Pericardium fibroblast (primary cell): ENCODE data around the gene AKNA. TPM values are rescaled to one million over a fixed set of nuclear protein-coding genes. Genes with fewer than 3 reads are reported as not detected.

Experiments
- total RNA-seq: library from RNA; depleted of rRNA; stranded (reverse); fragments of >200 nt; gene quantifications from 2 replicates; pipeline ENCODE4 v1.2.3, GENCODE V29; 2015

Gene AKNA, protein sequence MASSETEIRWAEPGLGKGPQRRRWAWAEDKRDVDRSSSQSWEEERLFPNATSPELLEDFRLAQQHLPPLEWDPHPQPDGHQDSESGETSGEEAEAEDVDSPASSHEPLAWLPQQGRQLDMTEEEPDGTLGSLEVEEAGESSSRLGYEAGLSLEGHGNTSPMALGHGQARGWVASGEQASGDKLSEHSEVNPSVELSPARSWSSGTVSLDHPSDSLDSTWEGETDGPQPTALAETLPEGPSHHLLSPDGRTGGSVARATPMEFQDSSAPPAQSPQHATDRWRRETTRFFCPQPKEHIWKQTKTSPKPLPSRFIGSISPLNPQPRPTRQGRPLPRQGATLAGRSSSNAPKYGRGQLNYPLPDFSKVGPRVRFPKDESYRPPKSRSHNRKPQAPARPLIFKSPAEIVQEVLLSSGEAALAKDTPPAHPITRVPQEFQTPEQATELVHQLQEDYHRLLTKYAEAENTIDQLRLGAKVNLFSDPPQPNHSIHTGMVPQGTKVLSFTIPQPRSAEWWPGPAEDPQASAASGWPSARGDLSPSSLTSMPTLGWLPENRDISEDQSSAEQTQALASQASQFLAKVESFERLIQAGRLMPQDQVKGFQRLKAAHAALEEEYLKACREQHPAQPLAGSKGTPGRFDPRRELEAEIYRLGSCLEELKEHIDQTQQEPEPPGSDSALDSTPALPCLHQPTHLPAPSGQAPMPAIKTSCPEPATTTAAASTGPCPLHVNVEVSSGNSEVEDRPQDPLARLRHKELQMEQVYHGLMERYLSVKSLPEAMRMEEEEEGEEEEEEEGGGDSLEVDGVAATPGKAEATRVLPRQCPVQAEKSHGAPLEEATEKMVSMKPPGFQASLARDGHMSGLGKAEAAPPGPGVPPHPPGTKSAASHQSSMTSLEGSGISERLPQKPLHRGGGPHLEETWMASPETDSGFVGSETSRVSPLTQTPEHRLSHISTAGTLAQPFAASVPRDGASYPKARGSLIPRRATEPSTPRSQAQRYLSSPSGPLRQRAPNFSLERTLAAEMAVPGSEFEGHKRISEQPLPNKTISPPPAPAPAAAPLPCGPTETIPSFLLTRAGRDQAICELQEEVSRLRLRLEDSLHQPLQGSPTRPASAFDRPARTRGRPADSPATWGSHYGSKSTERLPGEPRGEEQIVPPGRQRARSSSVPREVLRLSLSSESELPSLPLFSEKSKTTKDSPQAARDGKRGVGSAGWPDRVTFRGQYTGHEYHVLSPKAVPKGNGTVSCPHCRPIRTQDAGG (N-terminal part only)
- 9.6 and 22.2 TPM in 2 replicates for total RNA-seq

DNA sequence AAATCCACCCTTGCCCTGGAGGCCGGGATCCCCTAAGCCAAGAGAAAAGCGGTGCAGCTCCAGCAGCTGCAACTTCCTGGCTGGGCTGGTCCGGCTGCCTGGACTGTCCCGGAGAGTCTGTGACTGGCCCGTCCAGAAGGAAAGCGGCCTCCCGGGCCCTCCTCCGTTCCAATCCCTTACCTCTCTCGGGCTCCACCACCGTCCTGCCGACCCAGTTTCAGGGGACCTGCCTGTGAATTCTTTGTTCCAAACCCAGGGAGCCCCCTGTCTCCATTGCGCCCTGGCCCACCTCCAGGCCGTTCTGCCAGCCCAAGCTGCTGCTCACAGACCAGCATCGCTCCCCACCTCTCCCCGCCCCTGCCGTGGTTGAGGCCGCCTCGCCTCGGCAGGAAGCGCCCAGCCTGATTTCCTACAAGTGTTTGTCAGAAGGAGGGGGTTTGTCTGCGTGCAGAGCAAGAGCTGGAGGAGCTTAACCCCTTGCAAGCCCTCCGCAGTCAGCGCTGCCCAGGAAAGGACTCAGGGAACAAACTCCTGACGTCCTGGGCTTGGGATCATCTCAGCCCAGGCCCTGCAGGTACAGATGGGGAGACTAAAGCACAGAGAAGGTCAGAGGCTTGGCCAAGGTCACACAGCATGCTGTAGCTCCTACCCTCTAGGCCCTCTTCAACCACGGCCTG lies at the start of gene AKNA:
TSS of gene AKNA (minus strand) at position 303 of the 677 bp plus-strand sequence. CDS start 6,649 bp downstream, outside the sequence.

DNA sequence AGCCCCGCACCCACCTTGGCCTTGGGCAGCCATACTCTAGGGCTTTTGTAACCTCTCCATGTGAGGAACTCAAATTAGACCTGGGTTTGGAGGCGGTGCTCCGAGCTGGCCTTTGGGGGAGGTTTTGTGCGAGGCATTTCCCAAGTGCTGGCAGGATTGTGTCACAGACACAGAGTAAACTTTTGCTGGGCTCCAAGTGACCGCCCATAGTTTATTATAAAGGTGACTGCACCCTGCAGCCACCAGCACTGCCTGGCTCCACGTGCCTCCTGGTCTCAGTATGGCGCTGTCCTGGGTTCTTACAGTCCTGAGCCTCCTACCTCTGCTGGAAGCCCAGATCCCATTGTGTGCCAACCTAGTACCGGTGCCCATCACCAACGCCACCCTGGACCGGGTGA lies 58.2 kb downstream of the AKNA start, which contains the start of gene ORM2:
TSS of gene ORM2 (plus strand) at position 245 of the 398 bp plus-strand sequence. CDS start at position 281, 36 bp downstream.

DNA sequence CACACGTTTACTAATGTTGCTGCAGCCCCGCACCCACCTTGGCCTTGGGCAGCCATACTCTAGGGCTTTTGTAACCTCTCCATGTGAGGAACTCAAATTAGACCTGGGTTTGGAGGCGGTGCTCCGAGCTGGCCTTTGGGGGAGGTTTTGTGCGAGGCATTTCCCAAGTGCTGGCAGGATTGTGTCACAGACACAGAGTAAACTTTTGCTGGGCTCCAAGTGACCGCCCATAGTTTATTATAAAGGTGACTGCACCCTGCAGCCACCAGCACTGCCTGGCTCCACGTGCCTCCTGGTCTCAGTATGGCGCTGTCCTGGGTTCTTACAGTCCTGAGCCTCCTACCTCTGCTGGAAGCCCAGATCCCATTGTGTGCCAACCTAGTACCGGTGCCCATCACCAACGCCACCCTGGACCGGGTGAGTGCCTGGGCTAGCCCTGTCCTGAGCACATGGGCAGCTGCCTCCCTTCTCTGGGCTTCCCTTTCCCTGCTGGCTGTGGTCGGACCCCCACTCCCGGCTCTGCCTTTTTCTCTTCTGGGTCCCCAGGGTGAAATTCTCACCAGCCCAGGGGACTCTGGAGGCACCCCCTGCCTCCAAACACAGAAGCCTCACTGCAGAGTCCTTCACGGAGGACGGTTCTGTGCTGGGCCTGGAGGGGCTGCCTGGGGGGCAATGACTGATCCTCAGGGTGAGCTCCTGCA lies 64.8 kb downstream of the AKNA start, which contains the start of gene ORM1:
TSS of gene ORM1 (plus strand) at position 268 of the 701 bp plus-strand sequence. CDS start at position 304, 36 bp downstream.

Other genes starting within 250 kb of the AKNA start
- gene COL27A1, start 232.4 kb downstream of the AKNA start, total RNA-seq: 5.9 and 8.8 TPM in 2 replicates
- gene ORM1, start 64.9 kb downstream of the AKNA start, total RNA-seq: not detected in 2 replicates
- not detected in 2 replicates for gene ORM2, start 58.1 kb downstream of the AKNA start, total RNA-seq
- gene WHRN, start 117.5 kb upstream of the AKNA start, total RNA-seq: 1.3 and 2.2 TPM in 2 replicates
- 108 and 111 TPM in 2 replicates for gene ATP6V1G1, start 199.8 kb upstream of the AKNA start, total RNA-seq
- 4.1 and 14.2 TPM in 2 replicates for gene TMEM268, start 223.3 kb upstream of the AKNA start, total RNA-seq